Measurements from ENCODE around the gene SNX18. TPM values are rescaled to one million over a fixed set of nuclear protein-coding genes. Genes with fewer than 3 reads are reported as not detected.
A peak's percentile ranks its signal among the peaks of the same experiment; 100 is the strongest.
"Not testable (repeated sequence)": the region's sequence is repeated elsewhere in the genome, so short reads cannot be mapped to it uniquely, and the experiment has no call there.

Gene SNX18
- total and polyA plus RNA-seq, 5 donors from 2014 or later: 1.2 to 13.8 (median 2.4) TPM

DNA sequence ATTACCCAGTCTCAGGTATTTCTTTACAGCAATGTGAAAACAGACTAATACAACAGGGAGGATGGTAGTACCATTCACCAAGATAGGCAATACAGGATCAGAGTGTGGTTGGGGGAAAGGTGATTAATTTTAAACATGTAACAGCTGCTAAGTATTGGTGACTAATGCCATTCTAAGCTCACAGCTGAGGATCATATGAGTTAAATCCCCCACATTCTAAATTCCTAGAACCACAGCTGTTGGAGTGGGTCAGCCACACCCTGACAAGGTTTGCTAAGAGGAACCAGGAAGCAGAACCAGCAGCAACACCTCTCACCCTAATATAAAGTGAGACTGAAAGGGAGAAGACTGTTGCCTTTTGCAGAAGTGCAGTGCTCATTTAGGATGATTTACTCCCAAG, 37.3 kb upstream of the SNX18 start:
- Histone ChIP-seq H3K4me1 (ENCODE audit: control insufficient read depth, insufficient read depth, low read length, poor library complexity, severe bottlenecking) (no peaks in the 10 kb centered on the region), H3K4me3 (ENCODE audit: low read depth, low read length) (no peak overlapping the region), H3K36me3 (ENCODE audit: control insufficient read depth, insufficient read depth, low read length) (no peaks in the 10 kb centered on the region), H3K27ac (ENCODE audit: insufficient read depth, low read length, poor library complexity, severe bottlenecking) (no peak overlapping the region), H3K9me3 (ENCODE audit: control insufficient read depth in 2 of 2, low read length in 2 of 2) (no peaks in the 10 kb centered on the region), H3K27me3 (ENCODE audit: control insufficient read depth, insufficient read depth, low read length) (peaks cover 6% of the 10 kb centered on the region)
- no peak for DNase-seq
- Mint-ChIP-seq H3K27ac (no peak overlapping the region), H3K27me3 (peaks cover 17% of the 10 kb centered on the region), H3K4me3 (no peak overlapping the region), H3K9me3 (peaks cover 0 to 3% (median 0%) of the 10 kb centered on the region in 7 donors), H3K36me3 (peaks cover 4% of the 10 kb centered on the region), H3K4me1 (no peaks in the 10 kb centered on the region)
- no peak for ATAC-seq (ENCODE audit: low read depth in 2 of 2)

DNA sequence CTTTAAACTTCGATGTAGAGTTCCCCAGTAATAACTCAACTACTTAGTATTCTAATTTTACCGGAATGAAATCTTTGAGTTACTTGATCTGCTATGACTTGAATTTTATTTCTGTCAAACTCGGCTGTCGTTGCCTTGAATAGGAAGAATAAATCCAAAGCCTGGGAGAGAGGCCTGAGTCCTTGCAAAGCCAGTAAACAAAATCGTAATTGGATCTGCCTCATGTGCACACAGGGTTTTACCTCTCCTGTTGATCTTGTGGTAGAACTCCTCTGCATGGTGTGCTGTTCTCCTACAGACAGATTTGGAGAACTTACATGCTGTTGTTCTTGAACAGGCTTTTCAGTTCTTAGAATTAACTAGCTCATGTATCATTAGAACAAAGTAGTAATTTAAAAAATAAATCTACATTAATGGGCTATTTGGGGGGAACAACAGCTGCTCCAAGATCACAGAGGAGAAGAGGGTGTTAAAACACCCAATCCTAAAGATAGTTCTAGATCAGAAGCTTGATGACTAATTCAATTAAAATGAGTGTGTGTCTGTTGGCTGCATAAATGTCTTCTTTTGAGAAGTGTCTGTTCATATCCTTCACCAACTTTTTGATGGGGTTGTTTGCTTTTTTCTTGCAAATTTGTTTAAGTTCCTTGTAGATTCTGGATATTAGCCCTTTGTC, 33.2 kb upstream of the SNX18 start:
- ATAC-seq (ENCODE audit: low read depth in 2 of 2): no peak
- Mint-ChIP-seq H3K27me3 (peaks cover 11% of the 10 kb centered on the region), H3K9me3 (peaks cover 0 to 1% (median 0%) of the 10 kb centered on the region in 7 donors)

DNA sequence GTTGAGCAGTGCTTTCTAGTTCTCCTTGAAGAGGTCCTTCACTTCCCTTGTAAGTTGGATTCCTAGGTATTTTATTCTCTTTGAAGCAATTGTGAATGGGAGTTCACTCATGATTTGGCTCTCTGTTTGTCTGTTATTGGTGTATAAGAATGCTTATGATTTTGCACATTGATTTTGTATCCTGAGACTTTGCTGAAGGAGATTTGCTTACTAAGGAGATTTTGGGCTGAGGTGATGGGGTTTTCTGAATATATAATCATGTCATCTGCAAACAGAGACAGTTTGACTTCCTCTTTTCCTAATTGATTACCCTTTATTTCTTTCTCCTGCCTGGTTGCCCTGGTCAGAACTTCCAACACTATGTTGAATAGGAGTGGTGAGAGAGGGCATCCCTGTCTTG, 31.9 kb upstream of the SNX18 start:
- H3K4me1 ChIP-seq (ENCODE audit: control insufficient read depth, insufficient read depth, low read length, poor library complexity, severe bottlenecking); H3K9me3 ChIP-seq (ENCODE audit: control insufficient read depth in 2 of 2, low read length in 2 of 2); H3K27ac Mint-ChIP-seq; H3K27me3 ChIP-seq (ENCODE audit: control insufficient read depth, insufficient read depth, low read length); H3K4me1 Mint-ChIP-seq; H3K4me3 ChIP-seq (ENCODE audit: low read depth, low read length); H3K36me3 ChIP-seq (ENCODE audit: control insufficient read depth, insufficient read depth, low read length); H3K27ac ChIP-seq (ENCODE audit: insufficient read depth, low read length, poor library complexity, severe bottlenecking); ATAC-seq (ENCODE audit: low read depth in 2 of 2); H3K36me3 Mint-ChIP-seq; DNase-seq; H3K9me3 Mint-ChIP-seq; H3K4me3 Mint-ChIP-seq: not testable (repeated sequence)
- H3K27me3 Mint-ChIP-seq: peaks cover 10% of the 10 kb centered on the region

More for the DNA sequence above, 33.2 kb upstream of the SNX18 start:
- Mint-ChIP-seq H3K4me3 (no peak overlapping the region), H3K27ac (no peak overlapping the region), H3K4me1 (no peaks in the 10 kb centered on the region), H3K36me3 (peaks cover 2% of the 10 kb centered on the region)
- Histone ChIP-seq H3K4me1 (ENCODE audit: control insufficient read depth, insufficient read depth, low read length, poor library complexity, severe bottlenecking) (no peaks in the 10 kb centered on the region), H3K27me3 (ENCODE audit: control insufficient read depth, insufficient read depth, low read length) (no peaks in the 10 kb centered on the region), H3K27ac (ENCODE audit: insufficient read depth, low read length, poor library complexity, severe bottlenecking) (no peak overlapping the region), H3K9me3 (ENCODE audit: control insufficient read depth in 2 of 2, low read length in 2 of 2) (no peaks in the 10 kb centered on the region), H3K4me3 (ENCODE audit: low read depth, low read length) (no peak overlapping the region), H3K36me3 (ENCODE audit: control insufficient read depth, insufficient read depth, low read length) (no peaks in the 10 kb centered on the region)
- no peak for DNase-seq

DNA sequence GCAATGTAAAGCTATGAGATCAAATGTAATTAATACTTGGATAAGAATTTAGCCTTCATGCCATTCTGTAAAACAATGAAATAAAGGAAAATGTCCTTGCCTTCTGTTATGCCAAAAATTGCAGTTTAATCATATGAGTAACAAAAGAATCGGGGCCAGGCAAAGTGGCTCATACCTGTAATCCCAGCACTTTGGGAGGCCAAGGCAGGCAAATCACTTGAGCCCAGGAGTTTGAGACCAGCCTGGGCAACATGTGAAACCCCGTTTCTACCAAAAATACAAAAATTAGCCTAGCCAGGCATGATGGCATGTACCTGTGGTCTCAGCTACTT, 27.9 kb upstream of the SNX18 start:
- not testable (repeated sequence) for H3K27ac Mint-ChIP-seq; H3K9me3 Mint-ChIP-seq; H3K4me1 Mint-ChIP-seq; ATAC-seq (ENCODE audit: low read depth in 2 of 2); H3K36me3 ChIP-seq (ENCODE audit: control insufficient read depth, insufficient read depth, low read length); H3K4me3 Mint-ChIP-seq; H3K27ac ChIP-seq (ENCODE audit: insufficient read depth, low read length, poor library complexity, severe bottlenecking); H3K36me3 Mint-ChIP-seq; H3K4me1 ChIP-seq (ENCODE audit: control insufficient read depth, insufficient read depth, low read length, poor library complexity, severe bottlenecking); H3K9me3 ChIP-seq (ENCODE audit: control insufficient read depth in 2 of 2, low read length in 2 of 2); H3K27me3 ChIP-seq (ENCODE audit: control insufficient read depth, insufficient read depth, low read length); H3K4me3 ChIP-seq (ENCODE audit: low read depth, low read length)
- H3K27me3 Mint-ChIP-seq: peaks cover 18% of the 10 kb centered on the region
- DNase-seq: peak in 1 of 3 donors; percentile 1

DNA sequence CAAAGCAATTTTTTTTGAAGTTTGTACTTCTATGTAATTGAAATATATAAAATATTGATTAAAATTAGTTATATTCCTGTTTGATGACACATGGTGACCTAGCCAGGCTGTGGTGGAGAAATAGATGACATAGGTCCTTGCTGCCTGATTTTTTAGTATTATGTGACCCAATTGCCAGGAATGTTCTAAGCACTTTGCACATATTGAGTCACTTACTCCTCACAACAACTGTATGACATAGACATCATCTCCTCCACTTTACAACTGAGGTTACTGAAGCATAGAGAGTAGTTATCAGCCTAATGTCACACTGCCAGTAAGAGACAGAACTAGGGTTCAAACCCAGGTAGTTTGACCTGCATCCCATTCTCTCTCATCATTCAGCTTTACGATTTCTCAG, 26.2 kb upstream of the SNX18 start:
- H3K27ac Mint-ChIP-seq: peak overlapping the region in 1 of 3 donors; percentile 57
- H3K36me3 Mint-ChIP-seq: no peaks in the 10 kb centered on the region
- H3K4me3 Mint-ChIP-seq: no peak overlapping the region
- no peaks in the 10 kb centered on the region for H3K4me1 ChIP-seq (ENCODE audit: control insufficient read depth, insufficient read depth, low read length, poor library complexity, severe bottlenecking)
- no peak overlapping the region for H3K4me3 ChIP-seq (ENCODE audit: low read depth, low read length)
- ATAC-seq (ENCODE audit: low read depth in 2 of 2): no peak
- peaks cover 23% of the 10 kb centered on the region for H3K27me3 Mint-ChIP-seq
- H3K36me3 ChIP-seq (ENCODE audit: control insufficient read depth, insufficient read depth, low read length): no peaks in the 10 kb centered on the region
- DNase-seq: no peak
- H3K9me3 Mint-ChIP-seq: peaks cover 0 to 4% (median 0%) of the 10 kb centered on the region in 7 donors
- H3K27ac ChIP-seq (ENCODE audit: insufficient read depth, low read length, poor library complexity, severe bottlenecking): no peak overlapping the region
- H3K27me3 ChIP-seq (ENCODE audit: control insufficient read depth, insufficient read depth, low read length): peaks cover 7% of the 10 kb centered on the region
- no peaks in the 10 kb centered on the region for H3K4me1 Mint-ChIP-seq
- no peaks in the 10 kb centered on the region for H3K9me3 ChIP-seq (ENCODE audit: control insufficient read depth in 2 of 2, low read length in 2 of 2)

DNA sequence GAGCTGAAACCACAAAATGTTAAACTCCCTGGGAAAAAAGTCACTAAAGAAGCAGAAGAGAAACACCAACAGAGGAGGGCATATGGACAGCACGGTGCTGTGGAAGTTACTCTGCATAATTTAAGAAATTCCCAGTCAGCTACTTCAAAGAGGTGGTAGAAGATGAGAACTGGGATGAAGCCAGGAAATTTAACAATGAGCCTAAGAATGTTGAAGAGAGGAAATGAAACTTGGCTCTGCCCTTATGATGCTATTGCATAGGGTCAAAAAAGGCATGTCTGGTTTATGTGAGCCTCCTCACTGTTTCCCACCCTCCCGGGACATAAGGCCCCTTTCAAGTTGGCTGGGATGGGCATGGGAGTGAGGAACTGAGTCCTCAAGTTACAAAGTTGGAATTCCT, 25.4 kb upstream of the SNX18 start:
- H3K4me3 ChIP-seq (ENCODE audit: low read depth, low read length): no peak overlapping the region
- Mint-ChIP-seq H3K27me3 (peaks cover 29% of the 10 kb centered on the region), H3K4me1 (no peaks in the 10 kb centered on the region), H3K36me3 (no peaks in the 10 kb centered on the region), H3K4me3 (no peak overlapping the region), H3K9me3 (peaks cover 0 to 4% (median 2%) of the 10 kb centered on the region in 7 donors), H3K27ac (peak overlapping the region in 1 of 3 donors; percentile 57)
- no peak overlapping the region for H3K27ac ChIP-seq (ENCODE audit: insufficient read depth, low read length, poor library complexity, severe bottlenecking)
- no peak for ATAC-seq (ENCODE audit: low read depth in 2 of 2)
- peaks cover 8% of the 10 kb centered on the region for H3K27me3 ChIP-seq (ENCODE audit: control insufficient read depth, insufficient read depth, low read length)
- H3K9me3 ChIP-seq (ENCODE audit: control insufficient read depth in 2 of 2, low read length in 2 of 2): no peaks in the 10 kb centered on the region
- no peaks in the 10 kb centered on the region for H3K4me1 ChIP-seq (ENCODE audit: control insufficient read depth, insufficient read depth, low read length, poor library complexity, severe bottlenecking)
- DNase-seq: no peak
- no peaks in the 10 kb centered on the region for H3K36me3 ChIP-seq (ENCODE audit: control insufficient read depth, insufficient read depth, low read length)

DNA sequence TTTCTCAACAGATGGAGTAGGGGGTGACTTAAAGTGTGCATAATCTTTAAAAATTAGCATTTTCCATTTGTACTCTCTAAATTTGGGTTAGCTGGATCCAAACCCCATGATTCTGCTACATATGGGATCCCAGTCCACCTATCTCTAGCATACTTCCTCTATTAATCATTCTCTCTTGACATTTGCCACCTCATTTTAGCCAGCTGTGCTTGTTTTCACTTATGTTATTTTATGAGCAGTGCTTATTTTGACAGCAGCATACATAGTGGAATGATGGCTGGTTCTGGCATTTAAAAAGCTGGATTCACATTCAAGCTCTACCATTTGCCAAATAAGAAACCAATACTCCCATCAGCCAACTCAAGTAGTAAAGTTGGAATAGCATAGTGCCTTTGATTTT, 22.5 kb upstream of the SNX18 start:
- Histone ChIP-seq H3K27me3 (ENCODE audit: control insufficient read depth, insufficient read depth, low read length) (peaks cover 10% of the 10 kb centered on the region), H3K9me3 (ENCODE audit: control insufficient read depth in 2 of 2, low read length in 2 of 2) (peaks cover 0 to 3% of the 10 kb centered on the region in 2 experiments), H3K4me1 (ENCODE audit: control insufficient read depth, insufficient read depth, low read length, poor library complexity, severe bottlenecking) (no peaks in the 10 kb centered on the region), H3K27ac (ENCODE audit: insufficient read depth, low read length, poor library complexity, severe bottlenecking) (no peak overlapping the region), H3K36me3 (ENCODE audit: control insufficient read depth, insufficient read depth, low read length) (no peaks in the 10 kb centered on the region), H3K4me3 (ENCODE audit: low read depth, low read length) (no peak overlapping the region)
- Mint-ChIP-seq H3K4me1 (no peaks in the 10 kb centered on the region), H3K27me3 (peaks cover 34% of the 10 kb centered on the region), H3K9me3 (peaks cover 0 to 13% (median 8%) of the 10 kb centered on the region in 7 donors), H3K4me3 (no peak overlapping the region), H3K27ac (no peak overlapping the region), H3K36me3 (no peaks in the 10 kb centered on the region)
- DNase-seq (no peak), ATAC-seq (ENCODE audit: low read depth in 2 of 2) (no peak)

DNA sequence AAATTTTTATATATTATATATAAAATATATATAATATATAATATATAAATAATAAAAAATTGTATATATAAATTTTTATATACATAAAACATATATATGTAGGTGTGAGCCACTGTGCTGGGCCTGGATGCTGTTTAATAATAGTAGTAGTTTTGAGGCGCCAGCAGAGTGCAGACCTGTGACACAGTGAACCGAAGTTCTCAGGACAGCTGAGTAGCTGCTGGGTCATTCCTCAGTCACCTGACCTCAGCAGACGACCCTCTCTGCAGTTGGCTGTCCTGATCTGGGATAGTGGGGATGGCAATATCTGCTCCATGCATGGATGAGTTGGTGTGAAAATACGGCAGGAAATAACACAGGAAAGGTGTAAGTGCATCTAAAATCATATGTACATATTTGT, 3.3 kb upstream of the SNX18 start:
- no peaks in the 10 kb centered on the region for H3K36me3 ChIP-seq (ENCODE audit: control insufficient read depth, insufficient read depth, low read length)
- no peak overlapping the region for H3K4me3 ChIP-seq (ENCODE audit: low read depth, low read length)
- no peak overlapping the region for H3K27ac ChIP-seq (ENCODE audit: insufficient read depth, low read length, poor library complexity, severe bottlenecking)
- peaks cover 33% of the 10 kb centered on the region for H3K27me3 Mint-ChIP-seq
- ATAC-seq (ENCODE audit: low read depth in 2 of 2) (no peak), DNase-seq (no peak)
- no peaks in the 10 kb centered on the region for H3K27me3 ChIP-seq (ENCODE audit: control insufficient read depth, insufficient read depth, low read length)
- no peaks in the 10 kb centered on the region for H3K36me3 Mint-ChIP-seq
- no peak overlapping the region for H3K27ac Mint-ChIP-seq
- H3K4me3 Mint-ChIP-seq: peak overlapping the region in 2 of 4 donors; percentile 34 to 52
- H3K9me3 ChIP-seq (ENCODE audit: control insufficient read depth in 2 of 2, low read length in 2 of 2): no peaks in the 10 kb centered on the region
- peaks cover 0 to 2% (median 0%) of the 10 kb centered on the region in 7 donors for H3K9me3 Mint-ChIP-seq
- peaks cover 0 to 12% (median 5%) of the 10 kb centered on the region in 4 donors for H3K4me1 Mint-ChIP-seq
- peaks cover 20% of the 10 kb centered on the region for H3K4me1 ChIP-seq (ENCODE audit: control insufficient read depth, insufficient read depth, low read length, poor library complexity, severe bottlenecking)

All from CD4-positive, CD25-positive, alpha-beta regulatory T cell (primary cell).